Large intestine (tissue), 3 donors: Measurements from ENCODE around the gene MAP2K2. TPM values are rescaled to one million over a fixed set of nuclear protein-coding genes. Genes with fewer than 3 reads are reported as not detected.
A peak's percentile ranks its signal among the peaks of the same experiment; 100 is the strongest.
"Not testable (repeated sequence)": the region's sequence is repeated elsewhere in the genome, so short reads cannot be mapped to it uniquely, and the experiment has no call there.

ENCODE experiments used
- DNase-seq, 2 donors: peaks; one replicate each; pipeline versions ENCODE4 v3.0.0 to v3.0.0-alpha.2; 2013
- H3K27ac ChIP-seq: one replicate; pipeline ENCODE4 v1.5.1; 2013; ENCODE audit warnings: low read length
- H3K27me3 ChIP-seq: 2 replicates; pipeline ENCODE4 v1.6.1; 2013; ENCODE audit warnings: low read length; ENCODE audit not compliant: control insufficient read depth, insufficient read depth
- H3K36me3 ChIP-seq: 2 replicates; pipeline ENCODE4 v1.6.1; 2013; ENCODE audit warnings: low read length; ENCODE audit not compliant: control insufficient read depth, insufficient read depth
- H3K4me1 ChIP-seq: one replicate; pipeline ENCODE4 v1.6.1; 2013; ENCODE audit warnings: low read length; ENCODE audit not compliant: control insufficient read depth, insufficient read depth
- H3K4me3 ChIP-seq: one replicate; pipeline ENCODE4 v1.5.1; 2013; ENCODE audit warnings: low read length
- H3K9me3 ChIP-seq: one replicate; pipeline ENCODE4 v1.6.1; 2013; ENCODE audit warnings: mild to moderate bottlenecking, low read depth, low read length, moderate library complexity; ENCODE audit not compliant: control insufficient read depth
- WGBS: methylation state at CpG from one replicate; pipeline ENCODE4 v1.1.5; 2013; ENCODE audit warnings: low lambda C conversion rate; ENCODE audit not compliant: insufficient coverage; 5-methylcytosine and 5-hydroxymethylcytosine counted together
- polyA plus RNA-seq: library from polyadenylated mRNA; unstranded; fragments of 120-200 nt; gene quantifications from one replicate; pipeline ENCODE4 v1.2.1, GENCODE V29; 2013

MAP2K2 gene
- polyA plus RNA-seq, 1 donor: 188 TPM

DNA sequence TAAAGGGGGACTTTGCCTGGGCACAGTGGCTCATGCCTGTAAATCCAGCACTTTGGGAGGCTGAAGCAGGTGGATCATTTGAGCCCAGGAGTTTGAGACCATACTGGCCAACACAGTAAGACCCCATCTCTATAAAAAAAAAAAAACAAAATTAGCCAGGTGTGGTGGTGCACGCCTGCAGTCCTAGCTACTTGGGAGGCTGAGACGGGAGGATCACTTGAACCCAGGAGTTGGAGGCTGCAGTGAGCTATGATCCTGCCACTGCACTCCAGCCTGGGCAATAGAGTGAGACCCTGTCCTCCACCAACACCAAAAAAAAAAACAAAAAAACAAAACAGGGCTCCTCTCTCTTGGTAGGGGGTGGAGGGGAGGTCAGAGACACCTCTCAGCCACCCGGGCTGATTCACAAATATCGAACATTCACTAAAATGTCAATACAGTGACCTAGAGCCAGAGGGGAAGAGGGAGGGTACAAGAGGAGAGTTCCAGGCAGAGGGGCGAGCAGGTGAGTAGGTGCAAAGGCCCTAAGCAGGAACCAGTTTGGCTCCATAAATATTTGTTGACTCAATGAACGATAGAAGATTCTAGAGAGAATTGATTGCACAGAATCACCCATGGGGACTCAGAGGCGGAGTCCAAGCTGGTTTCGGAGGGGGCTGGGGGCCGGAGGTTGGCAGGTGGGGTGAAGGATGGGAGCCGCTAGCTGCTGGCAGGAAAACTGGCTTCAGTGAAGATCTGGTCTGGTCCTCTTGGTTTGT lies 28.5 kb upstream of the MAP2K2 start:
- no CpG with 5 or more reads among the region's 10 CpGs for WGBS
- H3K9me3 ChIP-seq: peaks cover 2% of the 10 kb centered on the region
- peak in 1 of 2 donors; percentile 50 for DNase-seq
- H3K27ac ChIP-seq: peak overlapping the region; percentile 72
- peaks cover 13% of the 10 kb centered on the region for H3K36me3 ChIP-seq
- no peaks in the 10 kb centered on the region for H3K27me3 ChIP-seq
- no peak overlapping the region for H3K4me3 ChIP-seq
- peaks cover 40% of the 10 kb centered on the region for H3K4me1 ChIP-seq

DNA sequence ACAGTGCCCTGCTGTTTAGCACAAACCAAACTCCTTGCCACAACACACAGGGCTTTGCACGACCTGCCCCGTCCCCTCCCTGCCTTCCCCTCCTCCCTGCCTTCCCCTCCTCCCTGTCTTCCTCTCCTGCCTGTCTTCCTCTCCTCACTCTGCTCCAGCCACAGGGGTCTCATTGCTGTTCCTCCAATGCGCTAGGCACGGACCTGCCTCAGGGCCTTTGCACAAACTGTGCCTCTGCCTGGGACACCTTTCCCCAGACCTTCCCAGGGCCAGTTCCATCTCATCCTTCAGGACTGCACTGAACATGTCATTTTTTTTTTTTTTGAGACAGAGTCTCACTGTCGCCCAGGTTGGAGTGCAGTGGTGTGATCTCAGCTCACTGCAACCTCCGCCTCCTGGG lies 27.7 kb upstream of the MAP2K2 start:
- H3K27me3 ChIP-seq: no peaks in the 10 kb centered on the region
- no peak for DNase-seq

DNA sequence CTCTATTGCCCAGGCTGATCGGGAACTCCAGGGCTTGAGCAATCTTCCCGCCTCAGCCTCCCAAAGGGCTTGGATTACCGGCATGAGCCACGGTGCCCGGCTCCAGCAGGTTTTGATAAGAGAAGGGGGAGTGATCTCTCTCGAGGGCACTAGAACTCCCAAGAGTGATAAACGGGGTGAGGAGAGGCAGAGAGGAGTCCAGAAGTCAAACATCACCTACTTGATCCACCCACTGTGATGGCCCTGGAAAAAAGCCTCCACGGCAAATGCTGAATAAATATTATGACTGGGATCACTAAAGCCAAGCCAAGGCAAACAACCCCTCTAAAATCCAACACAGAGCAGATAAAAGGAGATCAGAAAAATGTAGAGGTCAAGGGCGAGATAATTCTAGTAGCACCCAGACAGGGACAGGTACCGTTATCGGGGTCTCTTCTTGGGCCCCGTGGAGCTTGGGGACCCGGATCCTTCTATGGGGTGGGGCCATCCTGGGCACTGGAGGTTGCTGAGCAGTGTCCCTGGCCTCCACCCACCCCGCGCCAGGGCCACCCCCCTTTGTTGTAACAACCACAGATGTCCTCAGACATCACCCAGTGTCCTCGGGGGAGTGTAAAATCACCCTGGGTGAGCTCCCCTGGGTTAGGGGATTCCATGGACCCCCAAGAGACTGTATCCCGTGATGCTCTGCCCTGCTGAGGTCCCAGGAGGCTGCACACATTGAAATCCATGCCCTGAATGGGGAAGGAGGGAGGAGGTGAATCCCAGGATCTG lies 25.8 kb upstream of the MAP2K2 start:
- DNase-seq: peak; percentile 91 to 96
- Histone ChIP-seq H3K4me1 (peaks cover 57% of the 10 kb centered on the region), H3K27me3 (no peaks in the 10 kb centered on the region), H3K4me3 (no peak overlapping the region), H3K9me3 (peaks cover 15% of the 10 kb centered on the region), H3K36me3 (no peaks in the 10 kb centered on the region), H3K27ac (peak overlapping the region; percentile 79)
- 20% methylated on average over 1 of the region's 17 CpGs for WGBS

More for the DNA sequence above, 27.7 kb upstream of the MAP2K2 start:
- Histone ChIP-seq H3K36me3 (peaks cover 5% of the 10 kb centered on the region), H3K27ac (peak overlapping the region; percentile 32), H3K9me3 (peaks cover 8% of the 10 kb centered on the region), H3K4me1 (peaks cover 42% of the 10 kb centered on the region), H3K4me3 (no peak overlapping the region)
- 100% methylated on average over 1 of the region's 6 CpGs for WGBS

DNA sequence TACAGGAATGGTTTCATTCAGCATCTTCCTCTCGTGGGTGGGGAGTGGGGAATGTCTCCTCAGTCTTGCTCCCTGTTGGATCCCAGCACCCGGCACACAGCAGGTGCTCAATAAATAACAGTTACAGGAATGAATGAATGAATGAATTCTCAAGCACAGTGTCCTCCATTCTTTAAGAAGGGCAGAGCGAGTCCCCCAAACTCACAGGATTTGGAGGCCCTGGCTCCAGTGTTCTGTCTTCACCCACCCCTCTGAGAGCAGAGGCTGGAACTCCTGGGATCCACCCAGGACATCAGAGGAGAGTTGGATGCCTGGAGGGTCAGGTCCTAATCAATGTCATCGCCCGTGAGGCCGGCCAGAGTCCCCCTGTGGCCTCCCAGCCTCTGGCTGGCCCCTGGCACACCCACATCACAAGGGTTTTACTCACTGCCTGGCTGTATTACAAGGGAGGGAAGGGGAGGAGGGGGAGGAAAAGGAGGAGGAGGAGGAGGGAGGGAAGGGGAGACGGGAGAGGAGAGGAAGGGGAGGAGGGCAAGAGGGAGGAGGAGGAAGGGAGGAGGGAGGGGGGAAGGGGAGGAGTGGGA lies 20.8 kb upstream of the MAP2K2 start:
- Histone ChIP-seq H3K9me3 (peaks cover 15% of the 10 kb centered on the region), H3K27ac (peak overlapping the region; percentile 87), H3K36me3 (no peaks in the 10 kb centered on the region), H3K4me3 (no peak overlapping the region), H3K4me1 (peaks cover 50% of the 10 kb centered on the region), H3K27me3 (no peaks in the 10 kb centered on the region)
- no CpG with 5 or more reads among the region's 7 CpGs for WGBS
- peak; percentile 89 to 96 for DNase-seq

- no CpG with 5 or more reads among the region's 1 CpG for WGBS
- DNase-seq, H3K27me3 ChIP-seq, H3K4me3 ChIP-seq, H3K36me3 ChIP-seq: not testable (repeated sequence)
- H3K9me3 ChIP-seq: peaks cover 15% of the 10 kb centered on the region
- H3K27ac ChIP-seq: peak overlapping the region; percentile 87
- H3K4me1 ChIP-seq: peaks cover 39% of the 10 kb centered on the region
These were observed 19.0 kb upstream of the MAP2K2 start for GRCh38 chr19:4142916-4143315.

- 0% methylated on average over 1 of the region's 12 CpGs for WGBS
- H3K4me1 ChIP-seq: peaks cover 31% of the 10 kb centered on the region
- H3K27ac ChIP-seq: no peak overlapping the region
- H3K9me3 ChIP-seq: peaks cover under 1% of the 10 kb centered on the region
- H3K36me3 ChIP-seq: no peaks in the 10 kb centered on the region
- DNase-seq: peak; percentile 48 to 73
- H3K27me3 ChIP-seq: no peaks in the 10 kb centered on the region
- H3K4me3 ChIP-seq: no peak overlapping the region
These were observed 16.4 kb upstream of the MAP2K2 start for GRCh38 chr19:4140237-4140711.

DNA sequence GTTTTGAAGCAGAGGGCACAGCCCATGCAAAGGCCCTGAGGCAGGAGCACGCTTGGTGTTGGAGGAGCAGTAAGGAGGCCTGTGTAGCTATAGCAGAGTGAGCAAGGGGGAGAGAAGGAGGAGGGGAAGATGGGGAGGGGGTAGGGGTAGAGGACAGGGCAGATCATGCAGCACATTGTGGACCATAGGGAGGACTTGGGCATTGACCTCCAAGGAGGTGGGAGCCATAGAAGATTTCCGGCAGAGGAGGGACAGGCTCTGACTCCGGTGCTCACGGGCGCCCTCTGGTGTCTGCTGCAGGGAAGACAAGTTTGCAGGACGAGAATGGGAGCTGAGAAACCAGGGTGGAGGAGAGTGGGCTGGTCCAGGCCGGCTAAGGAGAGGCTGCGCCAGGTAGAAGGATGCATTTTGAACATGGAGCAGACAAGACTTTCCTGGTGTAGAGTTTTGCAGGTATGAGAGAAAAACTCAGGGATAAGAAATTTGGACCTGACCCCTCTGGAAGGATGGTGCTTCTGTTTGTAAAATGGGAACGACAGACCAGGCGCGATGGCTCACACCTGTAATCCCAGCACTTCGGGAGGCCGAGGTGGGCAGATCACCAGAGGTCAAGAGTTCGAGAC lies 15.8 kb upstream of the MAP2K2 start:
- 33% methylated on average over 3 of the region's 14 CpGs for WGBS
- Histone ChIP-seq H3K36me3 (no peaks in the 10 kb centered on the region), H3K9me3 (no peaks in the 10 kb centered on the region), H3K4me3 (no peak overlapping the region), H3K27me3 (no peaks in the 10 kb centered on the region), H3K4me1 (peaks cover 29% of the 10 kb centered on the region), H3K27ac (no peak overlapping the region)
- DNase-seq: peak; percentile 70 to 73

GRCh38 chr19:4138445-4138844 lies 14.5 kb upstream of the MAP2K2 start:
- Histone ChIP-seq H3K27ac (no peak overlapping the region), H3K27me3 (no peaks in the 10 kb centered on the region), H3K4me1 (peaks cover 19% of the 10 kb centered on the region), H3K9me3 (no peaks in the 10 kb centered on the region), H3K36me3 (no peaks in the 10 kb centered on the region), H3K4me3 (no peak overlapping the region)
- WGBS: 90% methylated on average over 2 of the region's 5 CpGs
- no peak for DNase-seq

DNA sequence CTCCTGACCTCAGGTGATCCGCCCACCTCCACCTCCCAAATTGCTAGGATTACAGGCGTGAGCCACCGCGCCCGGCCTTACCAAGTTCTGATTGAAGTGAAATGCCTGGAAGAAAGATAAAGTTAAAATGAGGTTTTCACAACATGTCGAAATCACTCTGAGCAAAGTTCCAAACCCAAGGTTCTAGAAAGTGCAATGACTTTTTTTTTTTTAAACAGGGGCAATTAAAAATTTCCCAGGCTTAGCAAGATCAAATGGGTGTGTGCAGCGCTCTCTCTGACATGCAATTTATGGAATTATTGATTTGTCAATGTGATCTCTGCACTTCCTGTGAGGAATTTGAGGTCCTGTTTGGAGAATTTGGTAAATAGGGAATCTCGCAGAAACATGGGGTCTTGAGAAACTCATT lies 12.8 kb upstream of the MAP2K2 start:
- no peaks in the 10 kb centered on the region for H3K9me3 ChIP-seq
- peak; percentile 72 to 92 for DNase-seq
- H3K27me3 ChIP-seq: no peaks in the 10 kb centered on the region
- H3K36me3 ChIP-seq: no peaks in the 10 kb centered on the region
- H3K27ac ChIP-seq: peak overlapping the region; percentile 64
- H3K4me1 ChIP-seq: peaks cover 14% of the 10 kb centered on the region
- no CpG with 5 or more reads among the region's 8 CpGs for WGBS
- H3K4me3 ChIP-seq: no peak overlapping the region

GRCh38 chr19:4135386-4135785 lies 11.5 kb upstream of the MAP2K2 start:
- H3K27me3 ChIP-seq, DNase-seq, H3K36me3 ChIP-seq, H3K4me3 ChIP-seq, H3K27ac ChIP-seq, H3K9me3 ChIP-seq: not testable (repeated sequence)
- peaks cover 24% of the 10 kb centered on the region for H3K4me1 ChIP-seq
- WGBS: 100% methylated on average over 1 of the region's 9 CpGs
